B cell (primary cell): ENCODE data around the gene TMEM19.

Source experiments
- CTCF ChIP-seq: fragments of 200-600 bp; IDR thresholded peaks from one replicate; pipeline ENCODE4 v1.8.0; 2022; ENCODE audit warnings: antibody characterized with exemption, mild to moderate bottlenecking
- EZH2 ChIP-seq: IDR thresholded peaks from 2 replicates; pipeline ENCODE4 v1.6.1; 2012; ENCODE audit warnings: borderline replicate concordance, low read depth, mild to moderate bottlenecking, moderate library complexity, low read length; ENCODE audit not compliant: insufficient read depth, poor library complexity, severe bottlenecking

DNA sequence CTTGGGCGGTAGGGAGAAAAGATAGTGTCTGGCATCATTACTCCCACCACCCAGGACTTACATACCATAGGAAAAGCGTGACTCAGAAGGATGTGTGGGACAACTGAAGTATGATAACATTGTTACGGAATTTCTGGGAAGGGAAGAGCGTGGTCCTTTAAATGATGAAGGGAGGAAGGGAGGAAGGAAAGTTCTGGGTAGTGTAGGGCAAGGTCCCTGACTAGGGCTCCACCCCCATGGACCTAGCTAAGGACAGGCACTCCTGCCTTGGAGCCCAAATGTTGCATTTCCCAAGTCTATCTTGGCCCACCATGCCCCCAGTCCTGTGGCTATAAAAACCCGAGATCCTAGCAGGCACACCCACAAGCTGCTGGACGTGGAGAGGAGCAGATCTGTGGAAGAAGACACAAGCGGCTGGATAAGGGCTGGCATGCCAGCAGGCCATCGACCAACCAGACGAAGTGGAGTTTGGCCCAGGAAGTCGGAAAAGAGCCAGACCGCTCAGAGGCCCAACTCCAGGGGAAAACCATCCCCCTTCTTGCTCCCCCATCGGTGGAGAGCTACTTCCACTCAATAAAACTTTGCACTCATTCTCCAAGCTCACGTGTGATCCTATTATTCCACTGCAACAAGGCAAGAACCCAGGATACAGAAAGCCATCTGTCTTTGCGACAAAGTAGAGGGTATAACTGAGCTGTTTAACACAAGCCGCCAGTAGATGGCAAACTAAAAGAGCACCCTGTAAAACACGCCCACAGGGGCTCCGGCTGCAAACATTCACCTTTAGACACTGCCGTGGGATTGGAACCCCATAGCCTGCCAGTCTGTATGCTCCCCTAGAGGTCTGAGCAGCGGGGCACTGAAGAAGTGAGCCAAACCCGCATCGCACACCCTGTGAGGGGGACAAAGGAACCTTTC, 45.8 kb downstream of the TMEM19 start:
- no peak for TF ChIP-seq CTCF
- TF ChIP-seq EZH2 = no peak
